GM12891 (cell line): Measurements from ENCODE around the gene DPP4.
"Not testable (repeated sequence)": the region's sequence is repeated elsewhere in the genome, so short reads cannot be mapped to it uniquely, and the experiment has no call there.

Source experiments
- PAX5 ChIP-seq: IDR thresholded peaks from 2 replicates; pipeline ENCODE4 v1.6.1; 2011; ENCODE audit warnings: low read length, moderate library complexity, mild to moderate bottlenecking; ENCODE audit not compliant: insufficient read depth, severe bottlenecking
- POLR2A ChIP-seq: IDR thresholded peaks from 2 replicates; pipeline ENCODE4 v1.6.1; 2011; ENCODE audit warnings: low read depth, low read length, control low read depth
- POLR2AphosphoS5 ChIP-seq: IDR thresholded peaks from 2 replicates; pipeline ENCODE4 v1.6.1; 2011; ENCODE audit warnings: low read depth, low read length, control low read depth
- POU2F2 ChIP-seq: IDR thresholded peaks from 2 replicates; pipeline ENCODE4 v1.6.1; 2011; ENCODE audit warnings: low read depth, mild to moderate bottlenecking, control low read depth, low read length, moderate library complexity
- TAF1 ChIP-seq: IDR thresholded peaks from 2 replicates; pipeline ENCODE4 v1.6.1; 2011; ENCODE audit warnings: low read depth, low read length, control low read depth

- not testable (repeated sequence) for TF ChIP-seq POLR2AphosphoS5, POLR2A, TAF1, PAX5, POU2F2
Observed at GRCh38 chr2:162049089-162049488, 24.9 kb downstream of the DPP4 start.
